ENCODE results near the gene PSRC1. TPM values are rescaled to one million over a fixed set of nuclear protein-coding genes. Genes with fewer than 3 reads are reported as not detected.

The PSRC1 gene
- total and polyA plus RNA-seq, 5 donors from 2014 or later: 0.14 to 1.0 (median 0.57) TPM

- Mint-ChIP-seq H3K36me3 (peaks cover 39% of the 10 kb centered on the region), H3K27ac (no peak overlapping the region), H3K9me3 (no peaks in the 10 kb centered on the region), H3K4me1 (peaks cover 0 to 3% (median 1%) of the 10 kb centered on the region in 4 donors), H3K27me3 (no peaks in the 10 kb centered on the region), H3K4me3 (no peak overlapping the region)
- no peak overlapping the region for H3K4me3 ChIP-seq (ENCODE audit: low read depth, low read length)
- ATAC-seq (ENCODE audit: low read depth in 2 of 2) (no peak), DNase-seq (no peak)
- H3K9me3 ChIP-seq (ENCODE audit: control insufficient read depth in 2 of 2, low read length in 2 of 2): no peaks in the 10 kb centered on the region
- H3K36me3 ChIP-seq (ENCODE audit: control insufficient read depth, insufficient read depth, low read length): peaks cover 82% of the 10 kb centered on the region
- no peak overlapping the region for H3K27ac ChIP-seq (ENCODE audit: insufficient read depth, low read length, poor library complexity, severe bottlenecking)
- no peaks in the 10 kb centered on the region for H3K27me3 ChIP-seq (ENCODE audit: control insufficient read depth, insufficient read depth, low read length)
- no peaks in the 10 kb centered on the region for H3K4me1 ChIP-seq (ENCODE audit: control insufficient read depth, insufficient read depth, low read length, poor library complexity, severe bottlenecking)
Measured at GRCh38 chr1:109235137-109235536, 47.8 kb downstream of the PSRC1 start.

DNA sequence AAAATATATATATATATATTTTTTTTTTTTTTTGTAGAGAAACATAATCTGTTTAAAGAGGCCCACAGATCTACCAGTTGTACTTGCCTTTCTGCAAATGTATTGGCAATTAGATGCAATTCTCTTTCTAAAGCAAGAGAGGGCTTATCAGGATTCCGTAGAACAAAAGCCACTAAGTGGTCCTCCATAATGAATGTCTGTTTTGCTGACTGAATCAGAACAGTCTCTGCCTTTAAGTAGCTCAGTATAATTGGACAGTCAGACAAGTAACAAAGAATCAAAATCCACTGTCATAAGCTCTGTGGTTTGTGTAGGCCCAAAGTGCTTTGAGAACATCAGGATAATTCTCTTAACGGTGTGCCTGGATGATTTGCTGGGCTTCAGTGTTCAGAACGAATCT lies 51.9 kb downstream of the PSRC1 start:
- Histone ChIP-seq H3K9me3 (ENCODE audit: control insufficient read depth in 2 of 2, low read length in 2 of 2) (no peaks in the 10 kb centered on the region), H3K27ac (ENCODE audit: insufficient read depth, low read length, poor library complexity, severe bottlenecking) (no peak overlapping the region), H3K4me3 (ENCODE audit: low read depth, low read length) (no peak overlapping the region), H3K4me1 (ENCODE audit: control insufficient read depth, insufficient read depth, low read length, poor library complexity, severe bottlenecking) (no peaks in the 10 kb centered on the region), H3K36me3 (ENCODE audit: control insufficient read depth, insufficient read depth, low read length) (peaks cover 82% of the 10 kb centered on the region), H3K27me3 (ENCODE audit: control insufficient read depth, insufficient read depth, low read length) (no peaks in the 10 kb centered on the region)
- Mint-ChIP-seq H3K4me1 (peaks cover 0 to 10% (median 3%) of the 10 kb centered on the region in 4 donors), H3K4me3 (no peak overlapping the region), H3K9me3 (no peaks in the 10 kb centered on the region), H3K27ac (no peak overlapping the region), H3K27me3 (no peaks in the 10 kb centered on the region), H3K36me3 (peaks cover 45% of the 10 kb centered on the region)
- ATAC-seq (ENCODE audit: low read depth in 2 of 2): no peak
- DNase-seq: no peak

Other genes with a start within 250 kb of the PSRC1 start
- gene WDR47, start 241.0 kb downstream of the PSRC1 start, total RNA-seq: 15.6 TPM
- gene WDR47, start 241.0 kb downstream of the PSRC1 start, polyA plus RNA-seq: 1 to 10 TPM; 5.3 to 7.1 (median 6.3) TPM
- 31.3 TPM for gene TAF13, start 207.1 kb downstream of the PSRC1 start, total RNA-seq
- gene TAF13, start 207.1 kb downstream of the PSRC1 start, polyA plus RNA-seq: 1 to 10 TPM in 2 of 4 donors, under 1 TPM in 2; 0.89 to 2.6 (median 1.5) TPM
- 69.7 TPM for gene TMEM167B, start 192.4 kb downstream of the PSRC1 start, total RNA-seq
- 10 to 100 TPM; 29.3 to 47.9 (median 36.1) TPM for gene TMEM167B, start 192.4 kb downstream of the PSRC1 start, polyA plus RNA-seq
- gene ELAPOR1, start 169.0 kb downstream of the PSRC1 start, total RNA-seq: 19.5 TPM
- gene ELAPOR1, start 169.0 kb downstream of the PSRC1 start, polyA plus RNA-seq: 10 to 100 TPM in 3 of 4 donors, 1 to 10 TPM in 1; 9.8 to 17.9 (median 15.6) TPM
- gene SARS1, start 69.2 kb downstream of the PSRC1 start, total RNA-seq: 117 TPM
- gene SARS1, start 69.2 kb downstream of the PSRC1 start, polyA plus RNA-seq: 100 to 1,000 TPM; 156 to 173 (median 170) TPM
- gene CELSR2, start 33.6 kb downstream of the PSRC1 start, total RNA-seq: 2.5 TPM
- gene CELSR2, start 33.6 kb downstream of the PSRC1 start, polyA plus RNA-seq: under 1 TPM; 0.02 to 0.24 (median 0.11) TPM
- not detected for gene MYBPHL, start 23.9 kb upstream of the PSRC1 start, total RNA-seq
- not detected for gene MYBPHL, start 23.9 kb upstream of the PSRC1 start, polyA plus RNA-seq
- gene SORT1, start 114.8 kb upstream of the PSRC1 start, total RNA-seq: 0.86 TPM
- gene SORT1, start 114.8 kb upstream of the PSRC1 start, polyA plus RNA-seq: not detected
- 61.5 TPM for gene PSMA5, start 143.3 kb upstream of the PSRC1 start, total RNA-seq
- 100 to 1,000 TPM; 121 to 207 (median 153) TPM for gene PSMA5, start 143.3 kb upstream of the PSRC1 start, polyA plus RNA-seq
- gene SYPL2, start 183.4 kb upstream of the PSRC1 start, total RNA-seq: not detected
- gene SYPL2, start 183.4 kb upstream of the PSRC1 start, polyA plus RNA-seq: not detected
- 13.2 TPM for gene ATXN7L2, start 200.8 kb upstream of the PSRC1 start, total RNA-seq
- 1 to 10 TPM; 4.7 to 8.0 (median 5.6) TPM for gene ATXN7L2, start 200.8 kb upstream of the PSRC1 start, polyA plus RNA-seq
- 30.7 TPM for gene CYB561D1, start 210.9 kb upstream of the PSRC1 start, total RNA-seq
- gene CYB561D1, start 210.9 kb upstream of the PSRC1 start, polyA plus RNA-seq: 10 to 100 TPM; 11.5 to 22.7 (median 18.7) TPM
- 6.6 TPM for gene AMIGO1, start 226.6 kb upstream of the PSRC1 start, total RNA-seq
- gene AMIGO1, start 226.6 kb upstream of the PSRC1 start, polyA plus RNA-seq: 10 to 100 TPM in 3 of 4 donors, 1 to 10 TPM in 1; 5.2 to 17.1 (median 11.8) TPM